Stimulated activated CD4-positive, alpha-beta T cell treated with anti-CD3 and anti-CD28 coated beads, Interleukin-2, amount 100 ng/mL, for 24 hours (primary cell): ENCODE measurements around the gene BAHD1.

Experiments
- DNase-seq, 2 donors: peaks; one replicate each; pipeline ENCODE4 v3.0.0-alpha.2; 2020

Gene BAHD1

GRCh38 chr15:40440743-40441564 lies at the start of gene BAHD1:
Gene BAHD1, plus strand, starts transcription at chr15:40440953. Its CDS starts 17,512 bp downstream, at chr15:40458465.
- peak; percentile 96 to 97 for DNase-seq

GRCh38 chr15:40392986-40393948 lies 47.5 kb upstream of the BAHD1 start:
- no peak for DNase-seq

- DNase-seq, result no peak
Measured at GRCh38 chr15:40397688-40398412, 42.9 kb upstream of the BAHD1 start.

- no peak for DNase-seq
Measured at GRCh38 chr15:40398413-40398873, 42.3 kb upstream of the BAHD1 start.

- no peak for DNase-seq
Measured at GRCh38 chr15:40399370-40399769, 41.4 kb upstream of the BAHD1 start.

- peak; percentile 90 to 93 for DNase-seq
Measured at GRCh38 chr15:40405501-40406381, 35.0 kb upstream of the BAHD1 start, which contains the start of gene IVD. Gene IVD, plus strand, starts transcription at chr15:40405795. Its CDS starts 33 bp downstream, at chr15:40405828.

GRCh38 chr15:40407330-40407990 lies 33.3 kb upstream of the BAHD1 start:
- no peak for DNase-seq

GRCh38 chr15:40409366-40409765 lies 31.4 kb upstream of the BAHD1 start:
- DNase-seq, result no peak

- no peak for DNase-seq
Measured at GRCh38 chr15:40410476-40410875, 30.3 kb upstream of the BAHD1 start.

- no peak for DNase-seq
Measured at GRCh38 chr15:40412095-40412759, 28.5 kb upstream of the BAHD1 start.

- DNase-seq, result no peak
Measured at GRCh38 chr15:40413036-40413435, 27.7 kb upstream of the BAHD1 start.

GRCh38 chr15:40414816-40415215 lies 25.9 kb upstream of the BAHD1 start:
- DNase-seq, result no peak

- DNase-seq, result no peak
Measured at GRCh38 chr15:40415226-40415625, 25.5 kb upstream of the BAHD1 start.

GRCh38 chr15:40416056-40416455 lies 24.7 kb upstream of the BAHD1 start:
- no peak for DNase-seq

GRCh38 chr15:40418126-40418525 lies 22.6 kb upstream of the BAHD1 start:
- DNase-seq, result no peak

GRCh38 chr15:40420071-40420713 lies 20.6 kb upstream of the BAHD1 start:
- DNase-seq, result no peak

- no peak for DNase-seq
Measured at GRCh38 chr15:40420793-40421192, 20.0 kb upstream of the BAHD1 start.

GRCh38 chr15:40421246-40422157 lies 19.3 kb upstream of the BAHD1 start:
- DNase-seq, result peak; percentile 87 to 88
